CD4-positive, alpha-beta T cell treated with Interleukin-15 for 4 hours (primary cell): ENCODE data around the gene ROBO1.
"Not testable (repeated sequence)": the region's sequence is repeated elsewhere in the genome, so short reads cannot be mapped to it uniquely, and the experiment has no call there.

ENCODE experiments used
- DNase-seq: peaks from one replicate; pipeline ENCODE4 v3.0.0-alpha.2; 2020; ENCODE audit warnings: low spot score

The ROBO1 gene

DNA sequence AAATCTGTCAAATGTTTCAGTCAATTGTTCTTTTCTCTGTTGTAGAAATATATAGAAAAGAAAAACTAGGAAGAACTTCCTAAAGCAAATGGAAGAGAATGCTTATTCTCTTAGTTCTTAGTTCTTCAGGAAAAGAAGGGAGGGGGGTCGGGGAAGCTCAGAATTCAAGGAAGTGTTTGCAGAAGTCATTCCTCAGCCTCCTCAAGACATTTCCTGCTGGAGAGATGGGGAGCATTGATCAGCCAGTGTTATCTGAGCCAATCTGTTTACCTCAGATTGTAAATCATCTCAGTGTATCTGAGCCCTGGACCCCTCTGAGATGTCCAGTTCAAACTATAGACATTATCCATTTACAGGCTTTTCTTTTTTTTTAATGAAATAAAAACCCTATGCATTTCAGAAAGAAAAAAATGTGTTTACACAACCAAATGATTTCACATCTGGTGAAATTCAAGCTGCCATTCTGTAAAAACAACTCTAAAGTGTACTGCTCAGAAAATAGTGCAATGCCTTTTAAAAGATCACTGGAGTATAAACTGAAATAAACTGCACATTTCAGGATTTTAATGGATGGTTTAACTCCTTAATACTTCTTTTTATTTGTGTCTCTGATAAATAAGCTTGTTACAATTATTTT is 460.7 kb downstream of the ROBO1 start:
- no peak for DNase-seq

DNA sequence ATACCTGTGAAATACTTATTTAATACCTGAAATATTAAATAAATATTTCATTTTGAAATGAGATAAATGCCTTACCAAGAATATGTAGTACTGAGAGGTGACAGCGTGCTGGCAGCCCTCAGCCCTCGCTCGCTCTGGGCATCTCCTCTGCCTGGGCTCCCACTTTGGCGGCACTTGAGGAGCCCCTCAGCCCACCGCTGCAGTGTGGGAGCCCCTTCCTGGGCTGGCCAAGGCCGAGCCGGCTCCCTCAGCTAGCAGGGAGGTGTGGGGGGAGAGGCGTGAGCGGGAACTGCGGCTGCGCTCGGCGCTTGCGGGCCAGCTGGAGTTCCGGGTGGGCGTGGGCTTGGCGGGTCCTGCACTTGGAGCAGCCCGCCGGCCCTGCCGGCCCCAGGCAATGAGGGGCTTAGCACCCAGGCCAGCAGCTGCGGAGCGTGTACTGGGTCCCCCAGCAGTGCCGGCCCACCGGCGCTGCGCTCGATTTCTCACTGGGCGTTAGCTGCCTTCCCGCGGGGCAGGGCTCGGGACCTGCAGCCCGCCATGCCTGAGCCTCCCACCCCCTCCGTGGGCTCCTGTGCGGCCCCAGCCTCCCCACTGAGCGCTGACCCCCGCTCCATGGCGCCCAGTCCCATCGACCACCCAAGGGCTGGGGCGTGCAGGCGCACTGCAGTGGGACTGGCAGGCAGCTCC is 467.7 kb downstream of the ROBO1 start:
- DNase-seq, result not testable (repeated sequence)

DNA sequence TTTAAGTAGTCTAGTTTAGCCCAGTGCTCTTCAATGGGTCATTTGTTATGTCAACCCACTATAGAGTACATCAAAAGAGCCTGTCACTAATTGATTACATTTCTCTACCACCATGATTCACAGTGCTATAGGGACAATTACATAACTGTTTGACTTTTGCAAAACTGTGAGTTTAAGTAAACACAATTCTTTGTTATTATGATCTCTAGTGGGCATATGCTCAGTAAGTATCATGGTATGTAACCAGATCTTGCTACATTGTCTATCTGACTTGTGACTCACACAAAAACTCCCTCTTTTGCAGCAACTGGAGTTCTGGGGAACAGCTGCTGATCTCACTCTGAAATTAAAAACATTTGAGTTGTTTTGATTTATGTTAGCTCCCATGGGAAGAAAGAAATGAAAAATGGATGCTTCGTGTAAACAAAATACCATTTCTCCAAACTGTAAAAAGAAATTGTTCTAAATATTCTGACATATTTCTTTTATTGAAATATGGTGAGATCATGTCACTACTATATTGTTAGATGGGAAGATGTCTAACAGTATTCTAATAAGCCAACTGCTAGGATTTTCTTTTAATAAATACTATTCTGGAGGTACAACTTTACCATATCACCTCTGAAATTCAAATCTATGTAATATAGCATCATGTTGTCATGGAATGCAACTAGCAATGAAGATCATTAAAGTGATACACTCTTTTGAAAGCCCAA is 470.4 kb downstream of the ROBO1 start:
- DNase-seq, result no peak

DNA sequence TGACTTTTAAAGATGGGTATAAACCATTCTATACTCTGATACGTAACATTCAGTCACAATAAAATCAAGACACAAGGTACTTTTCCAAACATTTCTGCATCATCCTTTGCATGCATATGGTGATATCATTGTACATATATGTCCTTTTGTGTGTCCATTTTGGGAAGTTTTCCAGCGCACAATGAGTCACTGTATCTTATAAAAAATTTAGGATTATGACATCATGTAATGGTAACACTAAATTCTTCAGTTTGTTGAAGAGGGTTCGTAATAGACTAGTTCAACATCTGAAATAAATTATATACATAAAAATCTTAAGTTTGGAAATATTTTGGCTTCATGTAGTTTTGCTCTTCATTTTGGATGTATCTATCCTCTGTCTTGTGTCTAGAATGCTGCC is 480.9 kb downstream of the ROBO1 start:
- no peak for DNase-seq

DNA sequence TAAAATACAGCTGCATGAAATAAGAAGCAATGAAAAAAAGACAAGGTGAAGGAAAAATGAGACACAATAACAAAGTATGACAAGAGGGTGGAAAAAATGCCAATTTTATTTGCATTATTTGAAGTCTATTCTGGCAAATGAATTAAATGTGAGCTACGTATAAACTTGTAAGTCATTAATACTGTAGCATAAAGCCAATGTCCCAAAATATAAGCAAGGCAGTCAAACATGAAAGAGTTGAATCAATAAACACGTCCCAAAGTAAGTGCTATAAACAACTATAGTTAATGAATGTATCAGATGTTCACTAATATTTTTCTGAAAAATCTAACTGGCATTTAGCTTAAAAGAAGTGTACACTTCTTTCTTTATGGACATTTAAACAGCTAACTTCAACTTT is 481.9 kb downstream of the ROBO1 start:
- DNase-seq, result no peak

DNA sequence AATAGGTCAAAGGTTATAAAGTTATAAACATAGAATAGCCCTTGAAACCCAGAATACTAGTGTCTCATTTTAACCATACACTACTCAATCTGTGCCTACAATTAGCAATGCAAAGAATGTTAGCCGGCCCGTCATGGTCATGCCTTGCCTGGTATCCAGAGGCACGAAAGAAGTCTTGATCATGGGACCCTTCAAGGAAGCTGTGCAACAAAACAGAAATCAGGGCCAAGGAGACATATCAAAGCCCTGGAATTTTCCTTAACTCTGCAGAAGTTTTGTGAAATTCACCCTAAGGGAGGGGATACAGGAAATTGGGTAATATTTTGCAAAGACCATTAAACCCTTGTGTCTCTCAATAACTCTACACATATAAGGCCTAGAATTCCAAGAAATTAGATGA is 482.4 kb downstream of the ROBO1 start:
- no peak for DNase-seq

DNA sequence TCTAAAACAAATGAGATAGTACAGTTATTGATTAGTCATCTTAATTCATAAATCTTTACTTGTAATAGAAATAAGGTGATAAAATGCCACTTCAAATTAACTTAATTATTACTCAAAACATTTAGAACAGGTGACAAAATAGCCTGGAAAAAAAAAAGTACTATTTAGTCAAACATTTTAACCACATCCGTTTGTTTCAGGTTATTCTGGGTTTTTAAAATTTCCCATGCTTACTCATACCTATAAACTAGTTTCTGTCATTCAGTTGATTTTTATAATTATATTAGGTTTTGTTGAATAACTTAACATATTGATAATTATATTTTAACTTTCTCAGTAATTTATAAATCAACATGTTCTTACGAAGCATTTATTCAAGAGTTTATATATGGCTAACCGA is 483.0 kb downstream of the ROBO1 start:
- DNase-seq, result no peak

DNA sequence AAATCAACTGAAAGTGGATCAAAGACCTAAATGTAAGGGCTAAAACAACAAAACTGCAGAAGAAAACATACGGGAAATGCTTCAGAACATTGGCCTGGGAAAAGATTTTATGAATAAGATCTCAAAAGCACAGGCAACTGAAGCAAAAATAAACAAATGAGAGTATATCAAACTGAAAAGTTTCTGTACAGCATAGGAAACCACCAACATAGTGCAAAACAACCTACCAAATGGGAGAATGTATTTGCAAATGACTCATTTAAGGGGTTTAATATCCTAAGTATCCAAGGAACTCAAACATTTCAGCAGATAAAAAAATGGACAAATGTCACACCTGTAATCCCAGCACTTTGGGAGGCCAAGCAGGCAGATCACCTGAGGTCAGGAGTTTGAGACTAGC is 489.1 kb downstream of the ROBO1 start:
- DNase-seq, result no peak

DNA sequence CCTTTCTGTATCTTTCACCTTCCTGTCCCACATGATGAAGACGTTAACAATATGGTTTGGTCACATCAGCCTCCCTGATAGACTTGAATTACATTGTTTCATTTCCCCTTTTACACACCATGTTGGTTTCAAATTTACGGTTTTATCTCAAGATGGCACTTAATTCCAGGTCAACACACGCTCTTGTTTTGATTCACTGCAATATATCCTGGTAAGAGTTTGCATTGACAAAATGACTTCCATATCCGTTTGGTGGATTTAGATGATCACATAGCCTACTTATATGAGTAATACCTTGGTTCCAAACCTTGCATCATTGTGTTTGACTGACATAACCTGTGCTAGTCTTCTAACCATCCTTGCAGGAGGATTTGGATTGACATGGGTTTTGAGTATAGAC is 499.4 kb downstream of the ROBO1 start:
- DNase-seq, result no peak

DNA sequence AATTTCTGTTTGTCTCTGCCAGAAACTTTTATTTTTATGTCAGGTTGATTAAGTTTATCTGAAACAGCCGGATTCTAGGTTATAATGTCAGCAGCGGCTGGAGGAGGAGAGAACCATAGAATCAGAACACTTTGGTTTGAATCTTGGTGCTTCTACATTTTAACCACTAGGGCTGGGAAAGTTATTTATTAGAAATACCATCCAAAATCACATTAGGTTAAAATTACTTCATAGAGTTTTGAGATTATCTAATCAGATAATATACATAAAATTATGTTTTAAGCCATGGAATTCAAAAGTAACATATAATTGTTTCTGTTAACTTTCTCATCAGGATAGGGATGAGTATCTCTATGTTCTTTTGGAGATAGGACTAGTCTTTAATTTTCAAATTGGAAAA is 502.9 kb downstream of the ROBO1 start:
- no peak for DNase-seq

DNA sequence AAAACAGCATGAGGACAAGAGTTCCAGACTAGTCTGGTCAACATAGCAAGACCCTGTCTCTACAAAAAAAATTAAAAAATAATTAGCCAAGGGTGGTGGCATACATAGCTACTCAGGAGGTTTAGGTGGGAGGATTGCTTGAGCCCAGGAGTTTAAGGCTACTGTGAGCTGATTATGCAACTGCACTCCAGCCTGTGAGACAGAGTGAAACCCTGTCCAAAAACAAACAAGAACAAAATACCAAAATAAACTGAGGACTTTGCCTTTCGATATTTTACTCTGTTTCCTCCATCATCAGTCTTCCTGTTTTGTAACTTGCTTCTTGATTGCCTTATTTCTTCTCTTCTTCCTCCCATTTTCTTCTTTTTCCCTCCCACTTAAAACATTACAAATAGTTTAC is 504.4 kb downstream of the ROBO1 start:
- DNase-seq, result no peak

DNA sequence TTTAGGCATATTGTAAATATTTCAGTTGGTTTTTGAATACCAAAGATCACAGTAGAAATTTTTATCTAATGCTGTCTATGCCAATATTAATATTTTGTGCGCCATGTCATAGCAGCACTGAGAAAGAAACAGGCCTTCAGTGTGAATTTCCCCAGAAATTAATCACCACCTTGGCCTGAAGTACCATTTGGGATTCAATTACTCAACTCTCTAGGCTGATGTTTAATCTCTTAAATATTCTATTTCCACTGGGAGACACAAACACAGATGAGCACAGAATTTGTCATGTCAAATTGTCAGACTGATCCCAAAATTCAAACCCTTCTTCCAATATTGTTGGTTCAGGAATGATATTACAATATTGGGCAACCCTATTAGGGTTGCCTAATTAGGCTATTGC is 509.3 kb downstream of the ROBO1 start:
- DNase-seq, result no peak

DNA sequence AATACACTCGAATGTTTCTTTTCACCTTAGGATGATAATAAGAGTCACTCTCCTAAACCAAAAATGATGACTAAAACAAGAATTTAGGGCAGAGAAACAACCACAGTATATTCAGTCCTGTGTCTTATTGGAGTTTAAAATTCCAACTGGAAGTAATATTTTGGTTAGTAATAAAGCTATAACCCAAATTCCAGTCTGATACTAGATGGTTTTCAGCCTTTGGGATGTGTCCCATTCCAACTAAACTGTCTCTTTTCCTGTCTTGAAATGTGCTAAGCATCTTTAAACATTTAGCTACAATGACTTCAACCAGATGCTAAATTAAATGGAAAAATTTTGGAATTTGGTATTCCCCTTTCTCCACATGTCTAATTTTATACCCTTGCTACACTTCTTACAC is 510.0 kb downstream of the ROBO1 start:
- no peak for DNase-seq

DNA sequence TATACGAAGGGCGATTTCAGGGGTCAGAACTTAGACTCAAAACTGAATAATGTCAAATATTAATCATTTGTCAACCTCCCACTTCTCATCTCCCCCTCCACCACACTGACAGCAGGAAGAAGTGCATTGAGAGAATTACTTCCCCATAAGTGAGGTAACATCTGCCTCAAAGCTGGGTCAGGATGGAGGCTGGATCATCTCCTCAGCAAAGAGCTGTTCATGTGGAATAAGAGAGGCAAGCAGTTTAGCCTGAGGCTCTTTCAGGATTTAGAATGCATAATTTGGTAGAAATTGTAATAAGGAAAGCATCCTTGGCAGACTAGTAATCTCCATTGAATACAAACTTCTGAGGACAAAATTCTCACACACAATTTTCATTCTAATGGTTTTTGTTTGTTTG is 512.1 kb downstream of the ROBO1 start:
- no peak for DNase-seq

DNA sequence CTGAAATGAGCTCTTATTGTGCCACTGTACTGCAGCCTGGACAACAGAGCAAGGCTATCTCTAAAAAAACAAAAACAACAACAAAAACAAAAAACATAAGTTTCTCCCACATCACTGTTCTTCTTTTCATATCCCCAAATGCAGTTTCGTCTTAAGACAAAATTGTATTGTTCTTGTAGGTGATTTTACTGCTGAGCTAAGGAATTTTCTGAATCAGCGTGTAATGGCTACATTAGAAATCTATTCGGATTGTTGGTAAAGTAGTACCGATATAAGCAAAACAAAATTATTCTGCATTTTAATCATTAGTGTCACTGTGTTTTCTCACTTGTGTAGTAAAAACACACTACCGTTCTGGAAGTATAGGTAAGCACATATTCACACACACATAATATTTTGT is 512.5 kb downstream of the ROBO1 start:
- DNase-seq, result no peak

DNA sequence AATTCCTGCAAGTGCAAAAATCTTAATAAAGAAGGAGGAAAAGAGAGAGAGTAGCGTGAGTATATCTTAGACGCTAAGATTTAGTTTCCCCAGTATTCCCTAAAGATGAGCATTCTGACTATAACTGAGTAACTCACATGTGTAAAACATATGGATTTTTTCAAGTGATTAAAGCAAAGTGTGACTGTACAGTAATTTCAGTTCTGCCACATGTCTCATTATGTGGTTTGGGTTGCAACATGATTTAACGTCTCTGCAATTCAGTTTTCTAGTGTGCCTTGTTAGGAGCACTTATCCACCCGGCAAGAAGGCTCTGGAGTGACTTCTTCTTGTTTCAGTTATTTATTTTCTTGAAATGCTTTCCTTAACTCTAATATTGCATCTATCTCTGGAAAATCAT is 514.1 kb downstream of the ROBO1 start:
- DNase-seq, result no peak

DNA sequence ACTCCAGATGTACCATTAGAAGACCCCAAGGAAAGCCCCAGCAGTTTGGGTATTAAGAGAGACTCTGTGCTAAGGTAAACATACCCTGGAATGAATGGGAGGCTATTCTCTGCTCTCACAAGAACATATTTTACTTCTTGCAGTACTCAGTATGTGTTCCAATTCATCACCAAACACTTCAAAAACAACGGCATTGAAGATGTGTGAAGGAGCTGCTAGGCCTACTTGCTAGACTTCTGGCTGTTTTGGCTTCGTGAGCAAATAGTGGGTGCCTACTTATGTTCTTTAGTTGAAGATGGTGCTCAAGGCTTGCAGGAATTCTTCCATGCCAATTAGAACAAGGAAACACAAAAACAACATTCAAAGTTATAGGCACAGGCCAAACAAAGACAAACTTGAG is 514.5 kb downstream of the ROBO1 start:
- no peak for DNase-seq

DNA sequence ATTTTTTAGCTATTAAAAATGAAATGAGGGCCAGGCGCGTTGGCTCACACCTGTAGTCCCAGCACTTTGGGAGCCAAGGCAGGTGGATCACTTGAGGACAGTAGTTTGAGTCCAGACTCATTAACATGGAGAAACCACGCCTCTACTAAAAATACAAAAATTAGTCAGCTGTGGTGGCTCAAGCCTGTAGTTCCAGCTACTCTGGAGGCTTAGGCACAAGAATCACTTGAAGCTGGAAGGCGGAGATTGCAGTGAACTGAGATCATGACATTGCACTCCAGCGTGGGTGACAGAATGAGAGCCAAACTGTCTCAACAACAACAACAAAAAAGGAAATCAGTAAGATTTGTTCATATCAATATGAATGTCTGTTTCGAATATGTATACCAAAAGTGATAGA is 517.1 kb downstream of the ROBO1 start:
- DNase-seq, result no peak

DNA sequence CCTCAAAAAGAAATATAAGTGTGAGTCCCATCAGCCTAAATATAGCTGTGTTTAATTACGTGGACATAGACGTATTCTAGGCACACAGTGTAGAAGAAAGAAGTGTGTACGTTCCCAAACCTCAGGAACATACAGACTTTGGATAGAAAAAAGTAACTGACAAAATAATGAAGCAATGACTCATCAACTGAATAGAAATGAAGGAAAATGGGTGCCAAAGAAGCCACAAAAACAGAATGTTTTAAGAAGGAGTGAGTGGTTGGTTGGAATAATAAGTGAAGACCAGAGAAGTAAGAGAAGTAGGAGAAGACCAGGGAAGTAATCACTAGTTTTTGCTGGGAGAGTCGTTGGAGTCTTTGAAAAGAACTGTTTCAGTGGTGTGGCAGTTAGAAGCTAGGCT is 518.1 kb downstream of the ROBO1 start:
- no peak for DNase-seq

DNA sequence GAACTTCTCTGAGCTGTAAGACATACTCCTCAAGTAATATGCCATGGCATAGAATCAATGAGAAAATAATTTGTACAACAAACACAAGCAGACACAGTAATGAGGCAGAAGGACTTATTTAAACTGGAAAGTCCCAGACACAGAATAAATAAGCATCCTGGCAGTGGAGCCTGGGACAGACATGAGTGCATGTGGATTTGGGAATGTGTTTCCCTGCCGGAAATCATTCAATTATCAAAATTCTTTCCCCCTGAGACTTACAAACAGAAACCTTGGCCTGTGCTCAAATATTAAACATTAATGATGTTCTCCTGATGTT is 520.1 kb downstream of the ROBO1 start:
- DNase-seq, result no peak

DNA sequence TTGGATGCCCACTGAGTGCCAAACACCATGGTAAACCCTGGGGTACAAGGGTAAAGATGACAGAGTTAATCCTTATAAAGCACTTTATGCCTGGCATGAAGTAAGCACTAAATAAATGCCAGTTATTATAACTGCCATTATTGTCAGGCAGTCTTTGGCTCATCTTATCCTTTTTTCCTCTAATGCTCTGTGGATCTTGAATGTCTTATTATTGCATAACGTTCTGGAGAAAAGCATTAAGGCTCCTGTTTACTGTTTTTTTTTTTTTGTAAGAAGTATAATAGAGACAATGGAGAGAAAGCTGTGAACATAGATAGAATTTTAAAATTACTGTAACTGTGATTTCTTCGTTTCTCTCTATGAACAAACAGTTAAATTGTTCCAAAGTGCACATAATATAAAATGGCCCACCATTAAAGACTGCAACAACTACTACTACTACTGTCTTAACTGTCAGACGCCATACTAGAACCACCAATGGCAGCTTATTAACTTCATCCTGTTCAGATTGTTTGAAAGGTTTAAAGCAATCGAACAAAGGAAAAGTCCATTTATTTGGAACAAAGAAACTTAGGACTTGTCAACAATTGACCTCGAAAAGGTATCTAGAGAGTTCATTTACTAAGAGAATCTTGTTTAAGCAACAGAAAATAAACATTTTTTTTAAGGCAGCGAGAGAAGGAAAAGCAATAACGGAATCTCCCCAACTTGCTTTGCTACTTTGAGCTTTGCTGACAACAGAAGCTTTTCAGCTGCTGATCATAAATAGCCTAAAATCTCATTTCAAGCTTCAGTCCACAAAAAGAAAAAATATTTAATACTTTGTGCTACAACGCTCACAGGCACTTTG is 520.7 kb downstream of the ROBO1 start:
- no peak for DNase-seq

DNA sequence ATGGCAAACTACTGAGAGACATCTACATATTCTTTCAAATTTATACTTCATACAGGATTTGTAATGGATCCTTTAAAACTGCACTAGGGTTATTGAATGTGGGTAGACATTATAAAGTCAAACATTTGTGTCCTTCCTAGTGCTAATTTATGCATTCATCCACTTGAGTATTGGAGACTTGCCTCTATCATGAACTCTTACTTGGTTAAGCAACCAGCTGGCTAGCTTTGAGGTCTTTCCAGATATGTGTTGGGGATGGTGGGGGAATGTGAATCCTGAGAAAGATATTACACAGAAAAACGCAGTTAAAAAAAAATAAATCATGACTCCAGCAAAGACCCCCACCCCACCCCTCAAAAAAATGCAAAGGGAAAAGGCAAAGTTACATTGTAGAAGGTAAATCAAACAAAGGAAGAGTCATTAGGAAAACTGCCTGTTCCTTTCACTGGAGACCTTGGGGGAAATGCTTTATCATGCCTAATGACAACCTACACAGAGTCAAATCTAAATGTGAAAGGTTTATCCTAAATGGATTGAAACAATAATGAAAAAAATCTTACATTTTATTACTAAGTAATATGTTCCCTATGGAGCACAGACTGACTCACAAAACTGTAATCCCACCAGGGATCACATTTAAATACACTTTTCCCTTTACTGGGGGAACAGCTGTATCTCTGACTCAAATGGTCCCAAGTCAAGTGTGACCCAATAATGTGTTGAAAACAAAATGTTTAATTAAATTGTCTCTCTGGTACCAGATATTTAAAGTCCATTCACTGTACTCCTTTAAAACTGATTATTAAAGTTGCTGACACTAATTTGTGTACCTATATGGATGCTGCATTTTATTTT is 522.3 kb downstream of the ROBO1 start:
- DNase-seq, result no peak
